PFSK-1 (cell line): ENCODE data around the gene MARCHF9.
A peak's percentile ranks its signal among the peaks of the same experiment; 100 is the strongest.

Experiments used
- FOXP2 ChIP-seq: optimal IDR thresholded peaks from 2 replicates; pipeline ENCODE3; 2011; ENCODE audit warnings: borderline replicate concordance, control low read depth, inconsistent platforms; ENCODE audit not compliant: insufficient read depth; ENCODE audit errors: extremely low read length, extremely low read depth
- POLR2AphosphoS5 ChIP-seq: IDR thresholded peaks from 2 replicates; pipeline ENCODE4 v1.6.1; 2012; ENCODE audit warnings: low read depth, mild to moderate bottlenecking, control low read depth, low read length, moderate library complexity
- REST ChIP-seq, 2 experiments: IDR thresholded peaks; 2 replicates each; pipeline versions ENCODE4 v1.6.1 to v1.8.0; 2011 to 2012; ENCODE audit warnings: low read depth in 2 of 2, low read length in 2 of 2, control low read depth in 1 of 2, inconsistent platforms in 1 of 2, mild to moderate bottlenecking in 1 of 2, moderate library complexity in 1 of 2; ENCODE audit not compliant: insufficient read depth in 1 of 2
- SIN3A ChIP-seq: IDR thresholded peaks from 2 replicates; pipeline ENCODE4 v1.6.1; 2012; ENCODE audit warnings: mild to moderate bottlenecking, low read length, moderate library complexity, borderline replicate concordance; ENCODE audit not compliant: insufficient read depth
- TAF1 ChIP-seq: IDR thresholded peaks from 2 replicates; pipeline ENCODE4 v1.6.1; 2012; ENCODE audit warnings: low read length, control low read depth, borderline replicate concordance; ENCODE audit not compliant: insufficient read depth

Gene MARCHF9

GRCh38 chr12:57726151-57726883 is 28.6 kb upstream of the MARCHF9 start:
- TF ChIP-seq POLR2AphosphoS5 (no peak), REST (IDR thresholded peaks at IDR 0.05; ENCODE audit: insufficient read depth in 1 of 2, low read depth in 2 of 2, low read length in 2 of 2) (no peak), FOXP2 (no peak), SIN3A (no peak), TAF1 (no peak)

GRCh38 chr12:57726884-57727757 is 27.8 kb upstream of the MARCHF9 start:
- TF ChIP-seq REST (IDR thresholded peaks at IDR 0.05; ENCODE audit: insufficient read depth in 1 of 2, low read depth in 2 of 2, low read length in 2 of 2), result peak; percentile 71 to 88
- peak; percentile 9 for TF ChIP-seq FOXP2
- no peak for TF ChIP-seq TAF1

- no peak for TF ChIP-seq FOXP2
- TF ChIP-seq REST (IDR thresholded peaks at IDR 0.05; ENCODE audit: insufficient read depth in 1 of 2, low read depth in 2 of 2, low read length in 2 of 2), result peak; percentile 69 to 84
These were observed 27.0 kb upstream of the MARCHF9 start for GRCh38 chr12:57727758-57728395.

GRCh38 chr12:57729321-57729844 is 25.5 kb upstream of the MARCHF9 start:
- TF ChIP-seq POLR2AphosphoS5 (no peak), TAF1 (no peak), REST (IDR thresholded peaks at IDR 0.05; ENCODE audit: insufficient read depth in 1 of 2, low read depth in 2 of 2, low read length in 2 of 2) (no peak), FOXP2 (no peak), SIN3A (no peak)
